Trophoblast cell (in vitro differentiated cells and primary cell): Measurements from ENCODE around the gene PCDH18.
"Not testable (repeated sequence)": the region's sequence is repeated elsewhere in the genome, so short reads cannot be mapped to it uniquely, and the experiment has no call there.

Experiments used
- DNase-seq, 2 donors: peaks; one replicate each; pipeline ENCODE4 v3.0.0-alpha.2; 2016
- H2AFZ ChIP-seq: 2 replicates; pipeline ENCODE4 v1.6.1; 2013; ENCODE audit warnings: low read length, moderate library complexity, mild to moderate bottlenecking; ENCODE audit not compliant: insufficient read depth, poor library complexity
- H2AK5ac ChIP-seq: 2 replicates; pipeline ENCODE4 v1.6.1; 2013; ENCODE audit warnings: mild to moderate bottlenecking, low read length
- H2BK120ac ChIP-seq: 2 replicates; pipeline ENCODE4 v1.6.1; 2013; ENCODE audit warnings: low read length, mild to moderate bottlenecking, moderate library complexity; ENCODE audit not compliant: insufficient read depth, poor library complexity
- H2BK12ac ChIP-seq: 2 replicates; pipeline ENCODE4 v1.6.1; 2013; ENCODE audit warnings: mild to moderate bottlenecking, low read length, moderate library complexity
- H2BK5ac ChIP-seq: 2 replicates; pipeline ENCODE4 v1.6.1; 2013; ENCODE audit warnings: low read length, low read depth, moderate library complexity, mild to moderate bottlenecking; ENCODE audit not compliant: poor library complexity
- H3K14ac ChIP-seq: 2 replicates; pipeline ENCODE4 v1.6.1; 2013; ENCODE audit warnings: mild to moderate bottlenecking, low read length
- H3K18ac ChIP-seq: 2 replicates; pipeline ENCODE4 v1.6.1; 2013; ENCODE audit warnings: mild to moderate bottlenecking, low read length
- H3K23ac ChIP-seq: 2 replicates; pipeline ENCODE4 v1.6.1; 2013; ENCODE audit warnings: low read length
- H3K27ac ChIP-seq: 2 replicates; pipeline ENCODE4 v1.5.1; 2013; ENCODE audit warnings: low read depth, mild to moderate bottlenecking, inconsistent platforms, low read length, moderate library complexity
- H3K27me3 ChIP-seq: 2 replicates; pipeline ENCODE4 v1.6.1; 2013; ENCODE audit warnings: inconsistent platforms, mild to moderate bottlenecking, low read length, moderate library complexity; ENCODE audit not compliant: insufficient read depth
- H3K36me3 ChIP-seq, 2 experiments: 1 replicate in 1 of 2; 2 replicates in 1 of 2; pipeline ENCODE4 v1.6.1; 2013; ENCODE audit warnings: low read length in 2 of 2, mild to moderate bottlenecking in 2 of 2, moderate library complexity in 1 of 2; ENCODE audit not compliant: insufficient read depth in 2 of 2, control insufficient read depth in 1 of 2
- H3K4ac ChIP-seq: 2 replicates; pipeline ENCODE4 v1.6.1; 2013; ENCODE audit warnings: low read depth, mild to moderate bottlenecking, low read length, moderate library complexity
- H3K4me1 ChIP-seq, 2 experiments: 1 replicate in 1 of 2; 2 replicates in 1 of 2; pipeline ENCODE4 v1.6.1; 2013; ENCODE audit warnings: low read length in 2 of 2, mild to moderate bottlenecking in 2 of 2, moderate library complexity in 1 of 2; ENCODE audit not compliant: insufficient read depth in 2 of 2, control insufficient read depth in 1 of 2
- H3K4me2 ChIP-seq: 2 replicates; pipeline ENCODE4 v1.6.1; 2013; ENCODE audit warnings: inconsistent platforms, mild to moderate bottlenecking, low read length, moderate library complexity
- H3K4me3 ChIP-seq: 2 replicates; pipeline ENCODE4 v1.5.1; 2013; ENCODE audit warnings: mild to moderate bottlenecking, low read depth, low read length, inconsistent platforms
- H3K79me1 ChIP-seq: one replicate; pipeline ENCODE4 v1.6.1; 2013; ENCODE audit warnings: low read length
- H3K79me2 ChIP-seq: 2 replicates; pipeline ENCODE4 v1.6.1; 2013; ENCODE audit warnings: low read length, mild to moderate bottlenecking; ENCODE audit not compliant: control insufficient read depth, insufficient read depth, poor library complexity
- H3K9ac ChIP-seq: 2 replicates; pipeline ENCODE4 v1.6.1; 2013; ENCODE audit warnings: mild to moderate bottlenecking, low read length
- H3K9me3 ChIP-seq: 2 replicates; pipeline ENCODE4 v1.6.1; 2013; ENCODE audit warnings: low read depth, mild to moderate bottlenecking, control low read depth, inconsistent platforms, low read length; ENCODE audit not compliant: insufficient read depth
- H4K12ac ChIP-seq: 2 replicates; pipeline ENCODE4 v1.6.1; 2013; ENCODE audit warnings: low read depth, mild to moderate bottlenecking, low read length, moderate library complexity
- H4K8ac ChIP-seq: 2 replicates; pipeline ENCODE4 v1.6.1; 2013; ENCODE audit warnings: low read depth, mild to moderate bottlenecking, low read length, moderate library complexity
- H4K91ac ChIP-seq: one replicate; pipeline ENCODE4 v1.6.1; 2013; ENCODE audit warnings: low read depth, mild to moderate bottlenecking, low read length, moderate library complexity
- WGBS: extraction: QIAGEN DNeasy Blood & Tissue Kit; methylation state at CpG from one replicate; pipeline ENCODE4 v1.1.7; 2013; ENCODE audit warnings: missing lambda C conversion rate; ENCODE audit not compliant: insufficient read length, insufficient coverage; ENCODE audit errors: extremely low coverage; 5-methylcytosine and 5-hydroxymethylcytosine counted together

The PCDH18 gene

DNA sequence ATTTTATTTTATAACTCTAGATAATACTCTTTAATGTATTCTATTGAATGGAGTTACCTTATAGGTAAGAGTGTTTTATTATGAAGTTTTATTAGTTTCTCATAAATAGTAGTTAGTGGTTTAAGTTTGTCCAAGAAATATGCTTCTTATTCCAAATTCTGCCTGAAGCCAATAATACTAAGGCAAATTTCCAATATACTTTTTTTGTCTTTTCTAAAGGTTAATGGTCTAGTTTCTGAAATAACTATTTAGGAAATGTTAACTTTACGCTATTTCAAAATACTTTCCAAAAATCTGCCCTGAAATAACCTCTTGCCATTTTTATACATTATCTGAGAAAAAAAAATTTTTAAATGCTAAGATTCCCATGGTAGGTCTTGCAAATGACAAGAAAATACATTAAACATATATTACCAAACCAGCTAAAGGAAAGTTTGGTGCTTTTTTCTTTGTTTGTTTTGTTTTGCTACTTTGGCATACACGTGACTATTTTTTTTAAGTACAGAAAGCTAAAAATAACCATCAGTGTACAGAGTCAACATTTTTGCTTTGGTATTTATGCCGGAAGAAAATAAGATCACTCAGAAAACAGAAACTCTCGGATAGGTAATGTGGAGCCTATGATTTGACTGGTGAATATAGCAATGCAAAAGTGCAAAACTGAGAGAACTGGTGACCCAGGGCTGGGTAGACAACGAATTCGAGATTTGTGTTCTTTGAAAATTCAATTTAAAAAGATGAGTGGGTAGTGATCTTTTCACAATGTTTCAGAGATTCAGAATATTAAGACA lies 29.8 kb downstream of the PCDH18 start:
- Histone ChIP-seq H3K36me3 (no peaks in the 10 kb centered on the region), H3K9me3 (no peaks in the 10 kb centered on the region), H2BK120ac (no peak overlapping the region), H3K27ac (no peak overlapping the region), H3K9ac (no peak overlapping the region), H2BK12ac (no peak overlapping the region), H3K4me2 (no peak overlapping the region), H3K4me3 (no peak overlapping the region), H3K23ac (no peak overlapping the region), H4K91ac (no peak overlapping the region), H3K14ac (no peak overlapping the region), H3K79me1 (no peaks in the 10 kb centered on the region), H2AK5ac (no peak overlapping the region), H3K4me1 (no peaks in the 10 kb centered on the region), H3K4ac (no peak overlapping the region), H3K79me2 (no peaks in the 10 kb centered on the region), H3K18ac (no peak overlapping the region), H4K12ac (no peak overlapping the region), H2BK5ac (no peak overlapping the region), H3K27me3 (no peaks in the 10 kb centered on the region), H4K8ac (no peak overlapping the region), H2AFZ (no peak overlapping the region)
- DNase-seq: no peak
- no CpG with 5 or more reads among the region's 6 CpGs for whole genome bisulfite sequencing

DNA sequence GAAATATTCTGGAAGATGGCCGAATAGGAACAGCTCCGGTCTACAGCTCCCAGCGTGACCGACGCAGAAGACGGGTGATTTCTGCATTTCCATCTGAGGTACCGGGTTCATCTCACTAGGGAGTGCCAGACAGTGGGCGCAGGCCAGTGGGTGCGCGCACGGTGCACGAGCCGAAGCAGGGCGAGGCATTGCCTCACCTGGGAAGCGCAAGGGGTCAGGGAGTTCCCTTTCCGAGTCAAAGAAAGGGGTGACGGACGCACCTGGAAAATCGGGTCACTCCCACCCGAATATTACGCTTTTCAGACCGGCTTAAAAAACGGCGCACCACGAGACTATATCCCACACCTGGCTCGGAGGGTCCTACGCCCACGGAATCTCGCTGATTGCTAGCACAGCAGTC lies 36.0 kb downstream of the PCDH18 start:
- H3K4me1 ChIP-seq: not testable (repeated sequence)

DNA sequence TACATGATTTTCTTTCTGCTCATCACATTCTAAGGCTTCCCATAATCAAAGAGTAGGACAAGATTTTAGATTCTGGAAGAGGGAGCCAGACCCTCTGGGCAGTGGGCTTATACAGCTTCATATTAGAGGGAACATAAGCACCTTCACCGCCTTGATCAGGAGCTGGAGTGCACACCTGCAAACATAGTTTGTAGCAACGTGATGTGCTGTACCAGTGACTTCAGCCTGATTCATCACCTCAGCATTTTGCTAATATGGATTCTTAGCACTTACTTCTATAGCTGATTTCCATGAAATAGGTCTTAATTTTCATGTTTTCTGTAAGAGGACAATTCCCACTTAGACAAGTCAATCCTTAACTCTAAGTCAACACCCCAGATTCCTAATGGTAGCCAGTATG lies 36.7 kb downstream of the PCDH18 start:
- H3K36me3 ChIP-seq: no peaks in the 10 kb centered on the region
- H2BK5ac ChIP-seq: no peak overlapping the region
- H2AFZ ChIP-seq: no peak overlapping the region
- H3K27me3 ChIP-seq: no peaks in the 10 kb centered on the region
- H2BK120ac ChIP-seq: no peak overlapping the region
- H3K79me2 ChIP-seq: no peaks in the 10 kb centered on the region
- no peak overlapping the region for H3K23ac ChIP-seq
- H3K4me3 ChIP-seq: no peak overlapping the region
- DNase-seq: peak in 1 of 2 donors; percentile 2
- H3K27ac ChIP-seq: no peak overlapping the region
- H3K4ac ChIP-seq: no peak overlapping the region
- no peak overlapping the region for H4K8ac ChIP-seq
- no peaks in the 10 kb centered on the region for H3K9me3 ChIP-seq
- H2BK12ac ChIP-seq: no peak overlapping the region
- H2AK5ac ChIP-seq: no peak overlapping the region
- no peak overlapping the region for H4K91ac ChIP-seq
- H3K14ac ChIP-seq: no peak overlapping the region
- H3K4me2 ChIP-seq: no peak overlapping the region
- WGBS: no CpG with 5 or more reads among the region's 2 CpGs
- no peaks in the 10 kb centered on the region for H3K4me1 ChIP-seq
- no peaks in the 10 kb centered on the region for H3K79me1 ChIP-seq
- no peak overlapping the region for H3K9ac ChIP-seq
- no peak overlapping the region for H3K18ac ChIP-seq
- H4K12ac ChIP-seq: no peak overlapping the region

More for the DNA sequence above, 36.0 kb downstream of the PCDH18 start:
- H4K8ac ChIP-seq, DNase-seq, H3K4ac ChIP-seq, H3K79me1 ChIP-seq, H3K23ac ChIP-seq, H3K79me2 ChIP-seq, H3K18ac ChIP-seq, H2BK5ac ChIP-seq, H2BK12ac ChIP-seq, H4K12ac ChIP-seq, H2BK120ac ChIP-seq, H3K14ac ChIP-seq, H4K91ac ChIP-seq, H3K36me3 ChIP-seq, H3K9me3 ChIP-seq, H3K4me3 ChIP-seq, H3K27ac ChIP-seq, H2AK5ac ChIP-seq, H3K4me2 ChIP-seq, H3K9ac ChIP-seq, H2AFZ ChIP-seq, H3K27me3 ChIP-seq: not testable (repeated sequence)
- no CpG with 5 or more reads among the region's 29 CpGs for WGBS

DNA sequence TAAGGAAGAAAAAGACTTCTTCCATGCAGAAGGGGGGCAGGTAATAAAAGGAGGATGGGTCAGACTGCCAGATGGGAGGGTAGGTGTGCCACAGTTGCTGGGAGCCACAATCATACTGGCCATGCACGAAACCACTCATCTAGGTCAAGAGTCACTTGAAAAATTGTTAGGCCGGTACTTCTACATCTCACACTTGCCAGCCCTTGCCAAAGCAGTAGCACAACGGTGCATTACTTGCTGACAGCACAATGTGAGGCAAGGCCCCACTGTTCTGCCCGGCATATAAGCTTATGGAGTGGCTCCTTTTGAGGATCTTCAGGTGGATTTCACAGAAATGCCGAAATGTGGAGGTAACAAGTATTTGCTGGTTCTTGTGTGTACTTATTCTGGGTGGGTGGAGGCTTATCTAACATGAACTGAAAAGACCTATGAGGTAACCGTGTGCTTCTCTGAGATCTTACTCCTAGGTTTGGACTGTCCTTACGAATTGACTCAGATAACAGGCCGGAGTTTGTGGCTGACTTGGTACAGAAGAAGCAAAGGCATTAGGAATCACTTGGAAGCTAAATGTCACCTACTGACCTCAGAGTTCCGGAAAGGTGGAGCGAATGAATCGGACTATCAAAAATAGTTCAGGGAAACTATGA lies 48.9 kb downstream of the PCDH18 start:
- H3K23ac ChIP-seq, H3K4ac ChIP-seq, H2AFZ ChIP-seq, H3K4me3 ChIP-seq, H2AK5ac ChIP-seq, H3K9ac ChIP-seq, H3K4me2 ChIP-seq, DNase-seq, H3K27me3 ChIP-seq, H2BK5ac ChIP-seq, H4K8ac ChIP-seq, H3K4me1 ChIP-seq, H3K18ac ChIP-seq, H2BK12ac ChIP-seq, H2BK120ac ChIP-seq, H4K91ac ChIP-seq, H4K12ac ChIP-seq, H3K36me3 ChIP-seq, H3K79me2 ChIP-seq, H3K9me3 ChIP-seq, H3K79me1 ChIP-seq, H3K14ac ChIP-seq, H3K27ac ChIP-seq: not testable (repeated sequence)
- no CpG with 5 or more reads among the region's 11 CpGs for WGBS
